Vagina (tissue), 2 donors: ENCODE data around the gene RALGPS2.

Source experiments
- POLR2A ChIP-seq, 2 donors: fragments of 450-650 bp; IDR thresholded peaks; one replicate each; pipeline ENCODE4 v1.6.1; 2017; ENCODE audit warnings: antibody characterized with exemption in 2 of 2, mild to moderate bottlenecking in 2 of 2, moderate library complexity in 2 of 2
- POLR2AphosphoS5 ChIP-seq, 2 donors: sonication (generic); formaldehyde crosslinking; IDR thresholded peaks; one replicate each; pipeline ENCODE4 v1.9.0; 2017; ENCODE audit warnings: antibody characterized with exemption in 2 of 2, mild to moderate bottlenecking in 2 of 2, low read depth in 1 of 2; ENCODE audit not compliant: insufficient read depth in 1 of 2
- TF ChIP-seq, protein P1 (sequence below), 3 experiments: fragments of 450-650 bp in 2 of 3; fragments of 200-600 bp in 1 of 3; sonication (generic) in 1 of 3; IDR thresholded peaks; one replicate each; pipeline ENCODE4 v1.5.1; 2017 to 2019; ENCODE audit warnings: antibody characterized with exemption in 3 of 3, mild to moderate bottlenecking in 2 of 3, moderate library complexity in 2 of 3

GRCh38 chr1:178961331-178961730 is 236.3 kb downstream of the RALGPS2 start:
- TF ChIP-seq, protein P1, sequence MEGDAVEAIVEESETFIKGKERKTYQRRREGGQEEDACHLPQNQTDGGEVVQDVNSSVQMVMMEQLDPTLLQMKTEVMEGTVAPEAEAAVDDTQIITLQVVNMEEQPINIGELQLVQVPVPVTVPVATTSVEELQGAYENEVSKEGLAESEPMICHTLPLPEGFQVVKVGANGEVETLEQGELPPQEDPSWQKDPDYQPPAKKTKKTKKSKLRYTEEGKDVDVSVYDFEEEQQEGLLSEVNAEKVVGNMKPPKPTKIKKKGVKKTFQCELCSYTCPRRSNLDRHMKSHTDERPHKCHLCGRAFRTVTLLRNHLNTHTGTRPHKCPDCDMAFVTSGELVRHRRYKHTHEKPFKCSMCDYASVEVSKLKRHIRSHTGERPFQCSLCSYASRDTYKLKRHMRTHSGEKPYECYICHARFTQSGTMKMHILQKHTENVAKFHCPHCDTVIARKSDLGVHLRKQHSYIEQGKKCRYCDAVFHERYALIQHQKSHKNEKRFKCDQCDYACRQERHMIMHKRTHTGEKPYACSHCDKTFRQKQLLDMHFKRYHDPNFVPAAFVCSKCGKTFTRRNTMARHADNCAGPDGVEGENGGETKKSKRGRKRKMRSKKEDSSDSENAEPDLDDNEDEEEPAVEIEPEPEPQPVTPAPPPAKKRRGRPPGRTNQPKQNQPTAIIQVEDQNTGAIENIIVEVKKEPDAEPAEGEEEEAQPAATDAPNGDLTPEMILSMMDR (IDR thresholded peaks at IDR 0.05) = no peak
- TF ChIP-seq POLR2A (IDR thresholded peaks at IDR 0.05) (no peak), POLR2AphosphoS5 (IDR thresholded peaks at IDR 0.05; ENCODE audit: insufficient read depth in 1 of 2, low read depth in 1 of 2) (no peak)
